GM18505 (cell line): Measurements from ENCODE around the gene EHD4.

Experiments used
- ATAC-seq: cut with Tn5 transposase; IDR thresholded peaks from one replicate; pipeline ENCODE4 v1.9.1; 2021; ENCODE audit not compliant: unreplicated experiment
- POLR2A ChIP-seq: IDR thresholded peaks from 4 replicates; pipeline ENCODE4 v1.6.1; 2011; ENCODE audit warnings: borderline replicate concordance; ENCODE audit not compliant: insufficient read depth, insufficient read length; ENCODE audit errors: extremely low read depth

Gene EHD4

GRCh38 chr15:41861736-41862356 lies 110.5 kb downstream of the EHD4 start:
- ATAC-seq: no peak
- no peak for TF ChIP-seq POLR2A

DNA sequence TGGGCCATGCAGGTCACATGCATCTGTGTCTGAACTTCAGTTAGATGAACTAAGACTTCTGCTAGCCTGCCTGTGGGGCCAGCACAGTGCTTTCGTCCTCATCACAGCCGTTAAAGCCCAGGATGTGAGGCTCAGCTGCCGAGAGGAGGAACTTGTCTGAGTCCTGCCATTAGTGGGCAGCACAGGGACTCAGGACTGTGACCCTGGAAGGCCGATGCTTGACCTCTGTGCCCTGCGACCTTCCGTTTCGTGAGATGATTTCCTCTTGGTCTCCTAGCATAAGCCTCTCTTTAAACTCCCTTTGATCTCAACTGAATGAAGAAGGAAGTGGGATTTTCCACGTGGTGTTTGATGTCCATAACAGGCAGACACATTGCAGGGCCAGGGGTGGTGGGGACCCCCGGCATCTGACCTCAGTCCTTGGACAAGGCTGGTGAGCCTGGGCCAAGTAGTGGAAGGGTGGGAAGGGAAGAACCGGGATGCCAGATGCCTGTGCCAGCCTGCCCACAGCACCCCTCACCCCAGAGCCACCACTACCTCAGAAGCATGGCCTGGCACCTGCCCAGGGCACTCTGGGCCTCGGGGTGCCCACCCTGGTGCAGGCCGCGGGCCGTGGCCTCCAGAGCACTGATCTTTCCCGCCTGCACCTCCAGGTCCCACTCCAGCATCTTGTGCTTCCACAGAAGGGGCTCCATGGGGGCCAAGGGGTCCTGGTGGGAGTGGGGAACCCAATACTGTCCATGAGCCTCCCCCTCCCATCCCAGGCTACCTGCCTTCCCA lies 112.1 kb downstream of the EHD4 start:
- TF ChIP-seq POLR2A: no peak

GRCh38 chr15:41858756-41859155 lies 113.6 kb downstream of the EHD4 start:
- no peak for ATAC-seq
- TF ChIP-seq POLR2A: no peak

More for the DNA sequence above, 112.1 kb downstream of the EHD4 start:
- no peak for ATAC-seq

- TF ChIP-seq POLR2A: no peak
- ATAC-seq: no peak
Measured at GRCh38 chr15:41857316-41857715, 115.0 kb downstream of the EHD4 start.

- TF ChIP-seq POLR2A: no peak
- no peak for ATAC-seq
Measured at GRCh38 chr15:41856716-41857115, 115.6 kb downstream of the EHD4 start.

DNA sequence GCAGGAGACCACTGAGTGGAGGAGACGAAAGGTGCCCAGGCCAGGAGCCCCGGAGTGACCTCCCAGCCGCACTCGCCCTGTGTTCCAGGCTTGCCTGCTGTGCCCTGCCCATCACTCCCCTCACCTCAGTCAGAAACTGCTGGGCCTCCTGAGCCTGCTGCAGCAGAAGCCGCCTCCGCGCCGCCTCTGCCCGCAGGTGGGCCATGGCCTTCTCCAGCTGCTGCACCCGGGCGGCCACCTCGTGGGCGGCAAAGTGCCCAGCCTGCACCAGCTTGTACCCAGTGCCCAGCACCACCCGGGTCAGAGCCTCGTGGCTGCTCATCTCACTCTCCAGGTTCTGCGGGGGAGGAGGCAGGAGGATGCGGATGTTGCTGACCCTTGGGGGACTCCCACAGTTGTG lies 116.1 kb downstream of the EHD4 start:
- no peak for TF ChIP-seq POLR2A
- ATAC-seq: no peak

DNA sequence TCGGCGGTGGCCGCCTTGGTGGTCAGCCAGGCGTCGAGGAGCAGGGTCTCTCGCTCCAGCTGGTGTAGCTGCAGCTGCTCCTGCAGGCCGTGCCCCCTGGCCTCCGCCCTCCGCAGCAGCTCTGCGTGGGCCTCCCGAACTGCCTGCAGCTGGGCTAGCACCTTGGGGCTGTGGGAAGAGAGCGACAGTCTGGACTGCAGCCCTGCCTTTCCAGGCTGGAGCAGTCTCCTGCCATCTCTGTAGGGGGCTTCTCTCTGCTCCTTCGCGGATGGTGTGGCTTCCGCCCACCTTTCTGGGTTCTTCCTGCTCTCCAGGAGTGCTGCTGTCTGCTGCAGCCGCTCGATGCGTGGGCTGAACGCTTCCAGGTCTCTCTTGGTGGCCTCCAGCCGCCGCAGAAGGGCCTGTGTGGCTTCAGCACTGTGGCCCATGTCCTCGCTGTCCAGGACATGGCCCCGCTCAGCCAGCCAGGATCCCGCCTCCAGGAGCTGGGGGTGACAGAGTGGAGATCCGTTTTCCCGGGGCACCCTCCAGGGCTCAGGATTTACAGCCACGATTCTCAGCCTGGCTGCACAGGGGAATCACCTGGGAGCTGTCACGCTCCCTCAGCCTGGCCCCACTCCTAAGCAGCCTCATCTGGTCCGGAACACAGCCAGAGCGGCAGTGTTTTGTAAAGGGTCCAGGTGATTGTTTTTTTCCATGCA lies 116.9 kb downstream of the EHD4 start:
- TF ChIP-seq POLR2A: no peak
- ATAC-seq: no peak

- no peak for TF ChIP-seq POLR2A
- ATAC-seq: no peak
Measured at GRCh38 chr15:41854443-41854842, 117.9 kb downstream of the EHD4 start.

GRCh38 chr15:41853831-41854230 lies 118.5 kb downstream of the EHD4 start:
- TF ChIP-seq POLR2A: no peak
- ATAC-seq: no peak

DNA sequence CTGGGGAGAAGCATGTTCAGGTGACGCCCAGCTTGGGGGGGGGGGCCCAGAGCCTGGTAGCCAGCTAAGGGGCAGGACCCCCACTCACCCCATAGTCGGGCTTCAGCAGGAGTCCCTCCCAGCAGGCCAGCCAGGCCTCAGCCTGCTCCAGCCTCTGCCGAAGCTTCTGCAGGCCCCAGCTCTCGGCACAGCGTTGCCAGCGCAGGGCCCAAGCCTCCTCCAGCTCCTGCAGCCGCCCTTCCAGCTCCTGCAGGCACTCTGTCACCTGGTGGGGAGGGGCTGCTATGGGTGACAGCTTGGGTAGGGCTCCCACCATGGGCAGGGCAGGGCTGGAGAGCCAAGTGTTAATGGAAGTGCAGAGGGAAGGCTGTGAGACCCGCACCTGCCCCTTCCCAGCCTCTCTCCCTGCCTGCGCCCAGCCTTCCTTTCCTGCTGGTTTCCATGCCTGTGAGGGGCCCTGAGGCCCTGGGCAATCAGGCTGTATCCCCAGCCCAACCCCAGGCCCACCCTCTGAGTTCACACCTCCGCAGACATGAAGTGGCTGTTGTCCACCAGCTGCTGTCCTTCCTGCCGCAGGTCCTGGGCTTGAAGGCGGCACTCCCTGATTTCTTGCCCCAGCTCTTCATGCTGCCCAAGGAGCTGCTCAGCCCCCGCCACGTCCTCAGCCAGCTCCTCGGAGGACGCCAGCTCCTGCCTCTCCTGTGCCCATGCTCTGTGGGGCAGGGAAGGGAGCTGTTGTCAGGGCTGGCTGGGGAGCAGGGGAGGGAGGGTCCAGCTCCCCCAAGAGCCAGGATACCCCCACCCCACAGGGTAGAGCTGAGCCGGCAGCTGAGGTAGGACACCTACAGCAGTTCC lies 119.4 kb downstream of the EHD4 start:
- TF ChIP-seq POLR2A: no peak
- ATAC-seq: no peak

GRCh38 chr15:41851755-41852370 lies 120.5 kb downstream of the EHD4 start:
- no peak for TF ChIP-seq POLR2A
- ATAC-seq: no peak

- TF ChIP-seq POLR2A: no peak
- no peak for ATAC-seq
Measured at GRCh38 chr15:41851167-41851523, 121.2 kb downstream of the EHD4 start.
